ENCODE measurements around the gene MMP3.

GRCh38 chr11:102829316-102830000 is 14.0 kb downstream of the MMP3 start:
- TF ChIP-seq POLR2A (IDR thresholded peaks at IDR 0.05) (no peak), CTCF (IDR thresholded peaks at IDR 0.05 in 4 of 5, conservative IDR thresholded peaks at IDR 0.05 in 1 of 5) (no peak)

All from gastrocnemius medialis (tissue), 4 donors.